Stimulated activated CD8-positive, alpha-beta memory T cell treated with anti-CD3 and anti-CD28 coated beads, Interleukin-2, amount 100 ng/mL, for 48 hours (primary cell): ENCODE measurements around the gene LRRC8E.
"Not testable (repeated sequence)": the region's sequence is repeated elsewhere in the genome, so short reads cannot be mapped to it uniquely, and the experiment has no call there.

Experiments
- DNase-seq, 2 donors: peaks; one replicate each; pipeline ENCODE4 v3.0.0-alpha.2; 2020; ENCODE audit warnings: low read depth in 2 of 2

The LRRC8E gene

GRCh38 chr19:7920519-7921301 lies 32.4 kb downstream of the LRRC8E start:
- DNase-seq = peak; percentile 100

GRCh38 chr19:7921302-7921966 lies 33.1 kb downstream of the LRRC8E start:
- no peak for DNase-seq

- DNase-seq = no peak
Measured at GRCh38 chr19:7921967-7922835, 33.9 kb downstream of the LRRC8E start.

GRCh38 chr19:7922836-7923195 lies 34.5 kb downstream of the LRRC8E start:
- no peak for DNase-seq

GRCh38 chr19:7923295-7924191 lies 35.2 kb downstream of the LRRC8E start:
- no peak for DNase-seq

- DNase-seq = no peak
Measured at GRCh38 chr19:7924241-7924640, 35.9 kb downstream of the LRRC8E start.

GRCh38 chr19:7924651-7925170 lies 36.4 kb downstream of the LRRC8E start:
- DNase-seq = no peak

GRCh38 chr19:7925171-7925851 lies 37.0 kb downstream of the LRRC8E start:
- DNase-seq = peak; percentile 79 to 82

GRCh38 chr19:7926021-7926726 lies 37.9 kb downstream of the LRRC8E start, which contains the start of gene CTXN1:
TSS of gene CTXN1 (minus strand) at chr19:7926135. CDS start at chr19:7925538, 597 bp downstream.
- peak; percentile 70 for DNase-seq

- no peak for DNase-seq
Measured at GRCh38 chr19:7926727-7927604, 38.7 kb downstream of the LRRC8E start.

- DNase-seq = no peak
Measured at GRCh38 chr19:7927605-7928333, 39.5 kb downstream of the LRRC8E start.

GRCh38 chr19:7928334-7928706 lies 40.0 kb downstream of the LRRC8E start:
- DNase-seq = no peak

GRCh38 chr19:7928741-7929701 lies 40.7 kb downstream of the LRRC8E start:
- peak; percentile 63 for DNase-seq

GRCh38 chr19:7930030-7930429 lies 41.7 kb downstream of the LRRC8E start:
- DNase-seq = not testable (repeated sequence)

GRCh38 chr19:7930765-7931164 lies 42.5 kb downstream of the LRRC8E start:
- no peak for DNase-seq

- DNase-seq = no peak
Measured at GRCh38 chr19:7931221-7932061, 43.1 kb downstream of the LRRC8E start.
